Mucosa of descending colon (tissue), 3 donors: ENCODE results near the gene TMEM253. TPM values are rescaled to one million over a fixed set of nuclear protein-coding genes. Genes with fewer than 3 reads are reported as not detected.

ENCODE experiments used
- ATAC-seq: fragments of 200-7000 bp; cut with Tn5 transposase; one replicate; pipeline ENCODE4 v1.9.1; 2020; ENCODE audit warnings: mild to moderate bottlenecking, moderate library complexity
- DNase-seq, 3 donors: peaks; one replicate each; pipeline ENCODE4 v3.0.0-alpha.2; 2020
- H3K36me3 ChIP-seq: fragments of 200-600 bp; one replicate; pipeline ENCODE4 v1.8.0; 2021; ENCODE audit warnings: low read depth, mild to moderate bottlenecking
- H3K4me1 ChIP-seq: fragments of 200-600 bp; one replicate; pipeline ENCODE4 v1.8.0; 2021; ENCODE audit warnings: low read depth, mild to moderate bottlenecking
- H3K4me3 ChIP-seq: fragments of 200-600 bp; one replicate; pipeline ENCODE4 v1.8.0; 2021; ENCODE audit warnings: mild to moderate bottlenecking
- H3K9me3 ChIP-seq: fragments of 200-600 bp; one replicate; pipeline ENCODE4 v1.8.0; 2021; ENCODE audit warnings: mild to moderate bottlenecking
- CTCF ChIP-seq: fragments of 200-600 bp; IDR thresholded peaks from one replicate; pipeline ENCODE4 v1.8.0; 2022; ENCODE audit warnings: antibody characterized with exemption, mild to moderate bottlenecking
- intact Hi-C, 2 donors: fragments of 100-400 bp; cut with DNase I in 1 of 2; cut with micrococcal nuclease in 1 of 2; formaldehyde crosslinking; loops; one replicate each; pipeline versions ENCODE4 v1.11.0 to v1.11.1; 2022; cut with DNase I, micrococcal nuclease
- total RNA-seq, 3 donors: library from RNA; stranded (reverse); fragmentation: NEBNext Ultra II Directional in 2 of 3; extraction: Animal tissue kit (Norgen Biotek cat#: 25700) in 2 of 3; gene quantifications; one replicate each; pipeline versions ENCODE4 v1.2.1 to v1.2.4, GENCODE V29; 2021 to 2023
- donor health status: DM: no; HTN: no; CAD: no; lungs with moderate emphysema.
- donor health status: DM: no; HTN: no; CAD: no.
- donor health status: DM: no; HTN: yes; CAD: no.

The TMEM253 gene
- total RNA-seq, 3 donors from 2014 or later, result 20.2 to 46.0 (median 43.9) TPM

GRCh38 chr14:21102521-21103410 lies 1.9 kb downstream of the TMEM253 start:
- Histone ChIP-seq H3K9me3 (no peaks in the 10 kb centered on the region), H3K36me3 (no peaks in the 10 kb centered on the region), H3K4me1 (peaks cover 64% of the 10 kb centered on the region), H3K4me3 (no peak overlapping the region)
- no peak for TF ChIP-seq CTCF
- no peak for ATAC-seq
- peak in 2 of 3 donors; percentile 59 for DNase-seq
- intact Hi-C loops, result loop anchor here in 1 of 2 donors (10.0 kb wide), 1 partner anchor 418 kb away; the partner anchor contains the start of genes ANG and RNASE4

- DNase-seq (no peak), ATAC-seq (no peak)
- Histone ChIP-seq H3K36me3 (no peaks in the 10 kb centered on the region), H3K4me3 (peak overlapping the region; percentile 42), H3K4me1 (peaks cover 64% of the 10 kb centered on the region), H3K9me3 (no peaks in the 10 kb centered on the region)
- intact Hi-C loops, result loop anchor here in 1 of 2 donors (10.0 kb wide), 1 partner anchor 419 kb away; the partner anchor contains the start of genes ANG and RNASE4
- TF ChIP-seq CTCF, result no peak
Observed at GRCh38 chr14:21103411-21103709, 2.5 kb downstream of the TMEM253 start.

- Histone ChIP-seq H3K36me3 (no peaks in the 10 kb centered on the region), H3K9me3 (no peaks in the 10 kb centered on the region), H3K4me3 (peak overlapping the region; percentile 42), H3K4me1 (peaks cover 64% of the 10 kb centered on the region)
- intact Hi-C loops, result loop anchor here (2.0 to 10.0 kb wide), 2 partner anchors 35 to 419 kb away; partner anchors contain the start of genes ANG (in 1 of the 2) and RNASE4 (in 1 of the 2)
- ATAC-seq, result peak; percentile 86
- peak; percentile 78 for TF ChIP-seq CTCF
- DNase-seq, result peak; percentile 96 to 97 (median 97)
Observed at GRCh38 chr14:21103710-21104447, 3.0 kb downstream of the TMEM253 start.

GRCh38 chr14:21104448-21105060 lies 3.7 kb downstream of the TMEM253 start:
- Histone ChIP-seq H3K4me3 (no peak overlapping the region), H3K9me3 (no peaks in the 10 kb centered on the region), H3K36me3 (no peaks in the 10 kb centered on the region), H3K4me1 (peaks cover 59% of the 10 kb centered on the region)
- intact Hi-C loops, result loop anchor here (2.0 to 10.0 kb wide), 2 partner anchors 36 to 420 kb away; partner anchors contain the start of genes ANG (in 1 of the 2) and RNASE4 (in 1 of the 2)
- ATAC-seq, result peak; percentile 69
- DNase-seq, result peak; percentile 86 to 88 (median 88)
- TF ChIP-seq CTCF, result peak; percentile 87

- H3K4me3 ChIP-seq, result no peak overlapping the region
- TF ChIP-seq CTCF, result no peak
- DNase-seq (peak in 1 of 3 donors; percentile 46), ATAC-seq (no peak)
- peaks cover 54% of the 10 kb centered on the region for H3K4me1 ChIP-seq
- no peaks in the 10 kb centered on the region for H3K36me3 ChIP-seq
- intact Hi-C loops, result loop anchor here (2.0 to 10.0 kb wide), 2 partner anchors 36 to 420 kb away; partner anchors contain the start of genes ANG (in 1 of the 2) and RNASE4 (in 1 of the 2)
- H3K9me3 ChIP-seq, result no peaks in the 10 kb centered on the region
Observed at GRCh38 chr14:21105095-21105494, 4.2 kb downstream of the TMEM253 start.
